Ramos (cell line): ENCODE data around the gene MAP3K12.
"Not testable (repeated sequence)": the region's sequence is repeated elsewhere in the genome, so short reads cannot be mapped to it uniquely, and the experiment has no call there.

Experiments used
- in situ Hi-C: fragments of 300-500 bp; cut with MboI; formaldehyde crosslinking; loops from one replicate; pipeline ENCODE4 v1.14.3; 2022; ENCODE audit warnings: low sequenced_read_pairs; ENCODE audit not compliant: unreplicated experiment

The MAP3K12 gene

DNA sequence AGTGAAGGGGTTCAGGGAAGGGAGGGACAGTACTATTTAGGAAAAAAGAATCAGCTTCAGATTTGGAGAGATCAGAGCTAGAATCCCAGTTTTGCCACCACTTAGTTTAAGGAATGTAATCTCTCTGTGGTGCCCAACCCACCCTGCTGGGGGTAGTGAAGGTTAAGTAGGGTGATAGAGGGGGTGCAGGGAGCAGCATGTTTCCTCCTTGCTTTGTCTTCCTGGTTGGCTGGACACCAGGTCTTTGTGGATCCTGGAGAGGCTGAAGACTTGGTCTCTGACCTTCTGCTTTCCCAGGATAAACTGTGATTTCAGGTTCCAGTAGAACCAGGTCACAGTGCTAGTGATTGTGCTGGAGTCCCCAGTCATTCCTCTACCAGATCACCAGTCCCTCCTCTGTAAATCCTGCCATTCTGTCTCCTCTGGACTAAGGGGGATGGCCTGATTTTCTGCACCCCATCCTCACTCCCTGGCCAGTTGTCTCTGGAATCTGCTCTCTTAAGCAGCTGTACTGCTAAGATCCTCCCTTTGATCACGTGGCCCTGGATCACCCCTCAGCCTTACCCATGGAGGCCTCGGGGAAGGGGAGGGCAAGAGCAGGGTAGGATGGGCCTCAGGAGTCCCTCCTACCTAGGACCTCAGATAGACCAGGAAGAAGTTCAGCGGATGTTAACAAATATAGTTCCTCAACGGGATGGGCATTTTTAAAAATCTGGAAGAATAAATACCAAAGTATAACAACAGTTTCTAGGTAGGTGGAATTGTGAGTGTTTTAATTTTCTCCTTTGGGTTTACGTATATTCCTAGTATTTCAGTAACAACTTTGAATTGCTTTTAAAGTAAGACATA is 3.1 kb downstream of the MAP3K12 start:
- in situ Hi-C loops = no loop called here

GRCh38 chr12:53493610-53494391 is 5.5 kb downstream of the MAP3K12 start:
- in situ Hi-C loops = no loop called here

DNA sequence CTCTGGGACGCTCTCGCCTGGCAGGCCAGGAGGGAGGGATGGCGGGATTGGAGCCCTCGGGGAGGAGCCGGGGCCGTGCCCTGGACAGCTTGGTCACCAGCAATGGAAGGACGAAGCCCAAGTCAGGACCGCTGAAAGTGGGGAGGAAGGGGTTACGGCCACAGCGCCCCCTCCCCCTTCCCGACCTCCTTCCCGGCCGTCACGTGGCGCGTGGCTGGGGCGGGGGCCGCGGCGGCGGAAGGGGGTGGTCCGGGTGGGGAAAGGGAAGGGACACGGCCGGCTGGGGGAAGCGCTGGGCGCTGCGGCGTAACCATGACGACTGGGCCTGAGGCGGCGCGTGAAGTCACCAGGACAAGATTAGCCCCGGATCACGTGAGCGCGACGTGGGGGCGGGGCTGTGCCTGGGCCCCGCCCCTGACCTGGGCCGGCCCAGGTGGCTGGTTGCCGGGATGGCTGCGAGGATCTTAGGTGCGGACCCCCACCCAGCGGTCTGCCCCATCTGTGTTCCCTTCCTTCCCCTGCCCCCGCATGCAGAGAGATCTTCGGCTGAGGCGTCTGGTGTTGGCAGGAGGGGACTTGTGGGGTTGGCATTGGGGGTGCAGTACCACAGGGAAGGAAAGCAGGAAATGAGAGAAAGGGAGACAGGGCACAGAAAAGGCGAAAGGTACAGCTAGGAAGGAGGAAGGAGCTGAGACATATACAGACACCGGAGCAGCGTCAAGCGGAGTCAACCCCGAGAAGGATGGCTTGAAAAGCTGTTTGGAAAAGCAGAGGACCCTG is 6.2 kb downstream of the MAP3K12 start:
- in situ Hi-C loops = no loop called here

DNA sequence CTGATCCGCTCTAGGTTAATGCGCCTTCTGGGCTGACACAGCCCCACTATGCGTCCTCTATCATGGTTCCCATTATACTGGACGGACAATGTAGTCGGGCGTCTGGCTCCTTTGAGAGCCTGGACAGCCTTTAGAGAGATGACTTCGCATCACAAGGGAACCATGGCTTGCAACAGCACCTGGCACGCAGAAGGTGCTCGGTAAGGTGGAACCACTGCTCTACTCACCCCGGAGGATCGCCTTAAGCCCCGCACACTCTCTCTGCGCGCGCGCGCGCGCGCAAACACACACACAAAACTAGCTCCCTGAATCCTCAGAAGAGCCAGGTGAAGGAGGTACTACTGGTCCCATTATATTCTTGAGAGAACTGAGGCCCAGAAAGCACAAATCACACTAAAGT is 7.1 kb downstream of the MAP3K12 start:
- in situ Hi-C loops = no loop called here

DNA sequence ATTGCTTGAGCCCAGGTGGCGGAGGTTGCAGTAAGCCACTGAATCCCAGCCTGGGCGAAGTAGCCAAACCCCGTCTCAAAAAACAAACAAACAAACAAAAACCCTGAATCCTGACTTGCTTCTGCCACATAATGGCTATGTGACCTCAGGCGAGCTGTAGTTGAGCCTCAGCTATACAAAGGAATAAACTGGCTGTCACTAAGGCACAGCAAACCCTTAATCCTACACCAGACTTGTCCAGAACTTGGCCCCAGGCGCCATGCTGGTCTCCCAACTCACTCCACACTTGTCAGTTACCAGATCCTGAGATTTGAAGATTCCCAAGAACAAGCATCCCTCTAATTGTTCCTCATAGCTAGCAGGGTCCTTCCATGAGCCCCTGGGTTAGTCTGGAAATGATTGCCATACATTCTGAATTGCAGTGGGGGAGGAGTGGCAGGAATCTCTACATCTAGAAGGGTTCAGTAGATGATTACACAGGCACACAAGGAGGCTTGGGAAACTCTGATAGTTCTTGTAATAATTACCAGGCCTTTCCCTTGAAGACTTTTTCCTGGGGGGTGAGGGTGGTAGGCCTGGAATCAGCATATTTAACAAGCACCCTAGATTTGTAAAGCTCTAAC is 9.9 kb downstream of the MAP3K12 start:
- in situ Hi-C loops = no loop called here

DNA sequence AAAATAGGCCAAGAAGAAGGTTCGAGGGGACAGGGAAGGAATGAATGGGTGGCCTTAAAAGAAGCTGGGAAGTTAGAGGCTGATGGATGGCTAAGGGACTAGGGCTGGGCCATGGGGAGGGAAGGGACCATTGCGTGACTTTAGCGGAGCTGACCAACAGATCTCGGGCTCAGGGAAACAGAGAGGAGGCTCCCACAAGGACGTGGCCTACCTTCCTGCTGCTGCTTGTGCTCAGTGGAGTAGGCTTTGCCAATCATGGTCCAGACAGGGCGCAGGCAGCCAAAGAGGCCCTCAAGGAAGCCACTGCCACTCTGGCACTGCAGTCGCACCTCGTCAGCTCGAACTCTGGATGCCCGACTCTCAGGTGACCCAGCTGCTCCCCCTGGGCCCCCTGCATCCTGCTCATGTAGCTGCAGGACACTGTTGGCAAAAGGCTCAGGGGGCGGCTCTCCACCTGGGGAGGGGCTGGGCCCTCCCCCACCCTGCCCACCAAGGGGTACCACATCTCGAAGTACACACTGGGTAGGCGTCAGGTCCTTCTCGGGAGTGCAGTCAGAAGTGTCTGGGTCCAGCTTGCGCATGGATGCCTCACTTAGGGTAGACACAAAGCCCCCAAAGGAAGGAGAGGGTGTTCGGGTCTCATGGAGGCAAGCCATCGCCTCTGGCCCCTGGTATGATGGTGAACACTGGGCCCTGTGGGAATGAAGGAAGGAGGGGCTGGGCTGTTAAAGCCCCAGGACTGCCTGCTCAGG is 12.3 kb downstream of the MAP3K12 start:
- in situ Hi-C loops = no loop called here

DNA sequence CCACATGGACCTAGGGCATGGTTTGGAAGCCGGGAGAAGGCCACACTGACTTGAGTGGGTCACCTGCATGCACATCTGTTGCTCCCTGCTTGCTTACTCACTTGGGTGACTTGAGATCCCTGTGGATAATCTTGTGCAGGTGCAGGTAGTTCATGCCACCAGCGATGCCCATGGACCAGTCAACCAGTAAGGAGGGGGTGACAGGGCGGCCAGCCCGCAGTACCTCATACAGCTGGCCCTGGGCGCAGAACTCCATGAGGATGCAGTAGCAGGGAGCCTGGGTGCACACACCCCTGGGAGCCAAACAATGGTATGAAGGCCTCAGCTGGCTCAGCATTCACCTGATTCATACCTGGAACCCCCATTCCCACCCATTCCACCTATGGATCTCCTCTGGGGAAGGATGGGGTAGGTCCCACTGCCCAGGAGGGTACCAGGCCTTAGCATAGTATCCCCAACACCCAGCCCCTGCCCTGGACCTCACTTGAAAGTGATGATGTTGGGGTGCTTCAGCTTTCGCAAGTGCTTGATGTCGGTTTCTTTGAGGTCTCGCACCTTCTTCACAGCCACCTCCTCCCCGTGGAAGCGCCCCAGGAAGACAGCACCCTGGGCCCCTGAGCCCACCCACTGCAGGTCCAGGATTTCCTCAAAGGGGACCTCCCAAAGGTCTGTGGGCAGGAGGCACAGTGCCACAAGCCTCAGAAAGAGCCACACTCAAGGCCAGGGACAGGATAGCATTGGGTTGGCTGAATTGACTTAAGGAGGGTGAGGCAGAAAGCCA is 13.1 kb downstream of the MAP3K12 start:
- in situ Hi-C loops = no loop called here

DNA sequence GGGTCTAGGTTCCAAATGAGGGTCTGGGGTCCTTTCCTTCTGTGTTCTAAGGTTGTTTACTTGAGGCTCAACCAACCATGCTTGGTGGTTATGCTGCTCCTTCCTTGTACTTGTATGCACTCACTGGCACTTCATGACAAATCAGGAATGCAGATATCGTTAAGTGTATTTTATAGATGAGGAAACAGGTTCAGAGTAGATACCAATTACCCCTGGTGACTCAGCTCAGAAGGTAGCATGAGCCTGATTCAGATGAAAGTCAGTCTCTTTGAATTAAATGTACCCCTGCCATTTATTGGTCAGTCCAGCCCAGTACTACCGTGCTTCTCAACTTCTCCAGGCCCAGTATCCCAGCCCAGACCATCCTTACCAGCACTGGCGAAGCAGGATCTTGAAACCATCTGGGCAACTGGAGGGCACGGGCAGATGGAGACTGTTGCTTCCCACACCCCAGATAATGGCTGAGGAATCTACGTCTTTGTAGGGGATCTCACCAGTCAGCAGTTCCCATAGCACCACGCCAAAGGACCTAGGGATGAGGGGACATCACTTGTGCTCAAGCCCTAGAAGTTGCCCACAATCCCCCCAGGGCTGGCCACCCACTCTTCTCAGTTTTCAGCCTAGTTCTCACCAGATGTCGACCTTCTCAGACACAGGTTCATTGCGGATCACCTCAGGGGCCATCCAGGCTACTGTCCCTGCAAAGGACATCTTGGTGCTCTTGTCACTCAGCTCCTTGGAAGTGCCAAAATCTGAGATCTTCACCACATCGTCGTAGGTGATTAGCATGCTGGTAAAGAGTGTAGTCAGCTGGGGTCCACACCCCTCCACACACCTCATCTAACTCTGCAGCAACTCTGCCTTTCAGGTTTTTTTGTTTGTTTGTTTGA is 14.3 kb downstream of the MAP3K12 start:
- in situ Hi-C loops = no loop called here

- in situ Hi-C loops = no loop called here
Observed at GRCh38 chr12:53483979-53484377, 15.3 kb downstream of the MAP3K12 start.

GRCh38 chr12:53483225-53483978 is 15.9 kb downstream of the MAP3K12 start:
- in situ Hi-C loops = no loop called here

DNA sequence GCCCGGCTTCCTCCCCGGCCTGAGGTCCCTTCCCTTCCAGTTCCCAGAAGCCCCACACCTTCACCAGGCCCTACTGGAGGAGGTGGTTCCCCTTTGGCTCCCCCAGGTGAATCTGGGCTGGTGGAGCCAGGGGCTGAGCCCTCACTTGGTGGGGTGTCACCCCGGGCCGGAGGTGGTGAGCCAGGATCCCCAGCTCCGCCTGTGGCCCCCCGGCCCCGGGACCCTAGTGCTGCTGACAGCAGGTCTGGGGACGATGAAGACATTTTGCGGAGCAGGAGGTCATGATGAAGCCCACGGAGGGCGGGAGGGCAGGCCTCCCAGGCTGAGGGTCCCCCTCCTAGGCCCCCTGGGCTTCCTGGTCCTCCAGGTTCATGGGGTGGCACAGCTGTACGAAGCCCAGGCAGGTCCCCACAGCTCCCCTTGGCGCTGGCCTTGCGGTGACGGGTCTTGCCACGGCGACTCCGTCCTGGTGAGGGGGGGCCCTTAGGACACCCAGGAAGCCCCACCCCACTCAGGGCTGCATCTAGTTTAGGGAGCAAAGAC is 16.6 kb downstream of the MAP3K12 start:
- in situ Hi-C loops = no loop called here

DNA sequence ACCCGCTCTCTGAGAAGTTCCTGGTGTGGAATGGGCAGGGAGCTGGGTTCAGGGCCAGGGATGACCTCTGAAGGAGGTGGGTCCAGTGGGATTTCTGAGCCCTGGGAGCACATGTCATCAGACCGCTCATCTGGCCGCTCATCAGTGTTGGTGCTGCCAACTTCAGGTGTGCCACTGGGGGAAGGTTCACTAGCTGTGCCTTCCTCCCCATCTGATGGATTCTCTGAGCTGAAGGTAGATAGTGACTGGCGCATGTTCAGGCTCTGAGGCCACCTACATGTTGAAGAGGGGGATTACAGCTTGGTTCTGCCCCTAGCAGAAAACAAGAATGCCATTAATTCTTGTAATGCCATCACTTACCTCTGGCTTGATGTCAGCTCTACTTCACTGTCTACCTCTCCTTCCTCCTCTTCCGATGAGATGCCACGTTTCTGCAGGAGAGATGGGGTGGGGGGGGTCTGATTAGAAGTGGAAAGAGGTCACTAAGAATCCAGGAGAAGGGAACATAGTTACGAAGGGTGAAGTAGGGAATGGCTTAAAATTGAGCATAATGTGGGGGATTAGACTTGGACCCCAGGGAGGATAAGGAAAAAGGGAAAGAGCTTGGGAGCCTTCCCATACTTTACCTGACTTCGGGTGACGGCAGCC is 17.2 kb downstream of the MAP3K12 start:
- in situ Hi-C loops = no loop called here

GRCh38 chr12:53481458-53481857 is 17.8 kb downstream of the MAP3K12 start:
- in situ Hi-C loops = not testable (repeated sequence)

- in situ Hi-C loops = no loop called here
Observed at GRCh38 chr12:53480491-53481442, 18.5 kb downstream of the MAP3K12 start.

DNA sequence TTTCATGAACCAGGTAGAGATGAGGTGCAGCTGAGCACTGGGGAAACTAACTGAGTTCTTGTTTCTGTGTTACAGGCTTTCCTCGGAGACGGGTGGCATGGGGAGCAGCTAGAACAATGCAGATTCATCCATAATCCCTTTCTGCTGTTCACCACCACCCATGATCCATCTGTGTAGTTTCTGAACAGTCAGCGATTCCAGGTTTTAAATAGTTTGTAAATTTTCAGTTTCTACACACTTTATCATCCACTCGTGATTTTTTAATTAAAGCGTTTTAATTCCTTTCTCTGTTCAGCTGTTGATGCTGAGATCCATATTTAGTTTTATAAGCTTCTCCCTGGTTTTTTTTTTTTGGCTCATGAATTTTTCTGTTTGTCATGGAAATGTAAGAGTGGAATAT is 19.9 kb downstream of the MAP3K12 start:
- in situ Hi-C loops = no loop called here
